GM12878 (cell line): ENCODE data around the gene ATP6V1A. TPM values are rescaled to one million over a fixed set of nuclear protein-coding genes. Genes with fewer than 3 reads are reported as not detected.

Experiments
- ATF7 ChIP-seq: fragments of 450-650 bp; IDR thresholded peaks from 2 replicates; pipeline ENCODE4 v1.6.1; 2016; ENCODE audit warnings: low read depth, mild to moderate bottlenecking
- BMI1 ChIP-seq: fragments of 450-650 bp; IDR thresholded peaks from 2 replicates; pipeline ENCODE4 v1.6.1; 2016; ENCODE audit warnings: mild to moderate bottlenecking, moderate library complexity, borderline replicate concordance
- CEBPB ChIP-seq, 2 experiments: fragments of 150-350 bp in 1 of 2; IDR thresholded peaks; 2 replicates each; pipeline ENCODE4 v1.6.1; 2012 to 2014; ENCODE audit warnings: low read depth in 2 of 2, low read length in 2 of 2, borderline replicate concordance in 1 of 2, inconsistent platforms in 1 of 2
- CHD4 ChIP-seq: fragments of 200-600 bp; sonication (generic); IDR thresholded peaks from 2 replicates; pipeline ENCODE4 v1.6.1; 2016; ENCODE audit warnings: mild to moderate bottlenecking
- DPF2 ChIP-seq: fragments of 450-650 bp; IDR thresholded peaks from 2 replicates; pipeline ENCODE4 v1.6.1; 2017; ENCODE audit warnings: mild to moderate bottlenecking
- E2F4 ChIP-seq: IDR thresholded peaks from 2 replicates; pipeline ENCODE4 v1.6.1; 2012; ENCODE audit warnings: low read depth, low read length, improper control_type of control experiment
- JUND ChIP-seq: IDR thresholded peaks from 2 replicates; pipeline ENCODE4 v1.6.1; 2012; ENCODE audit warnings: low read depth, mild to moderate bottlenecking, low read length, improper control_type of control experiment, moderate library complexity
- KDM1A ChIP-seq: fragments of 200-600 bp; sonication (generic); IDR thresholded peaks from 2 replicates; pipeline ENCODE4 v1.6.1; 2016; ENCODE audit warnings: borderline replicate concordance
- MEF2B ChIP-seq: fragments of 450-650 bp; IDR thresholded peaks from 2 replicates; pipeline ENCODE4 v1.6.1; 2018; ENCODE audit warnings: mild to moderate bottlenecking, moderate library complexity; ENCODE audit not compliant: partially characterized antibody, poor library complexity, severe bottlenecking
- MTA2 ChIP-seq: fragments of 450-650 bp; IDR thresholded peaks from 2 replicates; pipeline ENCODE4 v1.6.1; 2016; ENCODE audit warnings: low read depth, mild to moderate bottlenecking, moderate library complexity
- NR2F1 ChIP-seq: fragments of 450-650 bp; conservative IDR thresholded peaks from 2 replicates; pipeline ENCODE4 v1.6.1; 2017; ENCODE audit warnings: mild to moderate bottlenecking
- PAX5 ChIP-seq: IDR thresholded peaks from 2 replicates; pipeline ENCODE4 v1.6.1; 2011; ENCODE audit warnings: low read depth, low read length, borderline replicate concordance
- PAX8 ChIP-seq: fragments of 450-650 bp; IDR thresholded peaks from 2 replicates; pipeline ENCODE4 v1.6.1; 2017; ENCODE audit warnings: mild to moderate bottlenecking, moderate library complexity
- RB1 ChIP-seq: fragments of 450-650 bp; formaldehyde crosslinking; IDR thresholded peaks from 2 replicates; pipeline ENCODE4 v1.6.1; 2017; ENCODE audit warnings: mild to moderate bottlenecking, borderline replicate concordance
- RELA ChIP-seq: fragments of 450-650 bp; IDR thresholded peaks from 2 replicates; pipeline ENCODE4 v1.8.0; 2014; ENCODE audit warnings: borderline replicate concordance; ENCODE audit not compliant: partially characterized antibody
- SIX5 ChIP-seq: IDR thresholded peaks from 2 replicates; pipeline ENCODE4 v1.6.1; 2011; ENCODE audit warnings: mild to moderate bottlenecking, low read depth, low read length, moderate library complexity; ENCODE audit not compliant: severe bottlenecking
- SMAD5 ChIP-seq: IDR thresholded peaks from 2 replicates; pipeline ENCODE4 v1.6.1; 2016; ENCODE audit warnings: antibody characterized with exemption, low read depth
- SMARCA5 ChIP-seq: fragments of 450-650 bp; IDR thresholded peaks from 2 replicates; pipeline ENCODE4 v1.6.1; 2017; ENCODE audit warnings: mild to moderate bottlenecking
- SP1 ChIP-seq: IDR thresholded peaks from one replicate; pipeline ENCODE4 v1.6.1; 2011; ENCODE audit warnings: low read depth, low read length
- SREBF1 ChIP-seq: IDR thresholded peaks from 2 replicates; pipeline ENCODE4 v1.6.1; 2012; ENCODE audit warnings: mild to moderate bottlenecking, low read length
- SRF ChIP-seq, 2 experiments: IDR thresholded peaks; 2 replicates each; pipeline ENCODE4 v1.6.1; 2011; ENCODE audit warnings: low read depth in 2 of 2, low read length in 2 of 2, mild to moderate bottlenecking in 1 of 2, moderate library complexity in 1 of 2
- SUPT20H ChIP-seq: IDR thresholded peaks from 2 replicates; pipeline ENCODE4 v1.6.1; 2011; ENCODE audit warnings: low read depth, mild to moderate bottlenecking, low read length, moderate library complexity, borderline replicate concordance; ENCODE audit not compliant: control insufficient read depth
- TCF3 ChIP-seq: IDR thresholded peaks from 2 replicates; pipeline ENCODE4 v1.6.1; 2012; ENCODE audit warnings: low read depth, mild to moderate bottlenecking, low read length, borderline replicate concordance; ENCODE audit not compliant: insufficient read depth
- USF1 ChIP-seq: IDR thresholded peaks from 2 replicates; pipeline ENCODE4 v1.6.1; 2011; ENCODE audit warnings: borderline replicate concordance, low read depth, mild to moderate bottlenecking, moderate library complexity, mixed read lengths, low read length; ENCODE audit not compliant: insufficient read depth; ENCODE audit errors: extremely low read length
- ZBTB11 ChIP-seq: fragments of 450-650 bp; formaldehyde crosslinking; IDR thresholded peaks from 2 replicates; pipeline ENCODE4 v1.5.0; 2022; ENCODE audit warnings: mild to moderate bottlenecking, missing genetic modification characterization
- ZNF207 ChIP-seq: fragments of 450-650 bp; IDR thresholded peaks from 2 replicates; pipeline ENCODE4 v1.6.1; 2014; ENCODE audit warnings: antibody characterized with exemption, mild to moderate bottlenecking, borderline replicate concordance
- ZNF274 ChIP-seq: IDR thresholded peaks from one replicate; pipeline ENCODE4 v1.8.0; 2011; ENCODE audit not compliant: insufficient read length, insufficient read depth
- polyA plus RNA-seq, 11 experiments: library from polyadenylated mRNA; depleted of rRNA in 4 of 11; unstranded in 6 of 11; stranded (reverse) in 5 of 11; fragments of >200 nt; fragmentation: Nextera tagmentation in 4 of 11; fragmentation: Illumina TruSeq in 1 of 11; extraction: Ambion mirVana in 4 of 11; extraction: Trizol in 1 of 11; gene quantifications; 1 replicate in 1 of 11; 2 replicates in 10 of 11; pipeline versions ENCODE4 v1.2.1 to v1.2.3, GENCODE V29; 2011 to 2016; ENCODE audit warnings: inconsistent platforms in 2 of 11, missing spikeins in 2 of 11, low read depth in 1 of 11
- total RNA-seq, 4 experiments: library from RNA; depleted of rRNA in 3 of 4; stranded (reverse); fragments of >200 nt in 3 of 4; fragmentation: Illumina TruSeq in 1 of 4; extraction: Trizol in 1 of 4; gene quantifications; 2 replicates each; pipeline versions ENCODE4 v1.2.1 to v1.2.3, GENCODE V29; 2013 to 2021

The ATP6V1A gene
- total and polyA plus RNA-seq, 10 of the 15 experiments (the other 5 are each of a cell fraction or from before 2014, with no cell fraction given), result 22.4 to 65.8 (median 47.7) TPM

DNA sequence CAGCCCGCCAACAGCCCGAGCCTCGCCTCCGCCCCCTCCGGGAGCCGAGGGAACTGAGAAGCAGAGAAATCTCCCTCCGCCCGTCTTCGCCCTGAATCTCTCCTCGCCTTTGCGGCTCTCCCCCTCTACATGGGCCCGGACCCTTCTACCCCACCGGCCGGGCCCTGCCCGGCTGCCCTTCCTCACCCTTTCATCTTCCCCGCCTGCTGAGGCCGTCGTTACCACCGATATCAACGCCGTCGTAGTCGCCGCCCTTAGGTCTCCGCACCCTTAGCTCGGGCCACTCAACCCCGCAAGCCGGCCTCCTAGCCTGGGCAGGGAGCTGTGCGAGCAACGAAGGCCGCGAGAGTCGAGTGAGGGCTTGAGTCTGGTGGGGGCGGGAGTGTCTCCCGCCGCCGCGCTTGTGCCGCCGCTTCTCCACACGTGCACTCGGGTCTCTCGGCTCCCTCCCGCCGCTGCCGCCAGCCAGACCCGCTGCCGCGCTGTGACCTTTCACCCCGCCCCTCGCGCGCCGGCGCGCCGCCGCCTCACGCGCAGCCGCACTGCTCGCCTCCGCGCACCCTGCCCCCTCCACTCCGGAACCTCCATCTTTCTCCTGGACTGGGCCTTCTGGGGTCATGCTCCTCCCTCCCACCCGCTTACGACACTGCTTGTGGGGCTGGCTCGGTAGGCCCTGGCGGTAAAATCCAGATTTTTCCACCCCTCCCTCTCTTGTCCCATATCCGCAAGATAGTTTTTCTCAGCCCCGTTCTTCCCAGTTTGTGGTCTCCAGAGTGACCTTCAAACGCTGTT, 883 bp upstream of the ATP6V1A start, which contains the start of gene NAA50 (continued):
- TF ChIP-seq ZBTB11 (no peak), SMARCA5 (no peak; the same call in 1 of the 2 replicates), PAX5 (peak; percentile 59; the same call in 1 of the 2 replicates), TCF3 (0 out of 2 replicates have a peak, but pooled peaks have one; percentile 43), USF1 (no peak), SRF (IDR thresholded peaks at IDR 0.05; ENCODE audit: low read depth in 2 of 2, low read length in 2 of 2) (0 out of 4 replicates have a peak, but pooled peaks have one; percentile 35 to 56), SUPT20H (no peak), MEF2B (no peak), KDM1A (no peak), BMI1 (no peak), SREBF1 (no peak), RB1 (0 out of 2 replicates have a peak, but pooled peaks have one; percentile 63), PAX8 (no peak), SIX5 (no peak), SMAD5 (no peak), DPF2 (0 out of 2 replicates have a peak, but pooled peaks have one; percentile 18), JUND (0 out of 2 replicates have a peak, but pooled peaks have one; percentile 18), ZNF207 (no peak), E2F4 (peak; percentile 55; the same call in 1 of the 2 replicates), CEBPB (IDR thresholded peaks at IDR 0.05; ENCODE audit: borderline replicate concordance in 1 of 2, low read depth in 2 of 2, low read length in 2 of 2) (no peak), RELA (no peak), MTA2 (no peak), SP1 (no peak), NR2F1 (peak; percentile 99), CHD4 (no peak), ZNF274 (no peak), ATF7 (peak; percentile 82)
